Right hindlimb (tissue), 1 donor: Measurements from ENCODE around the gene ICA1.

Source experiments
- DNase-seq: peaks from one replicate; pipeline ENCODE4 v3.0.0-alpha.2; 2018

ICA1 gene

GRCh38 chr7:8197994-8198698 lies 63.8 kb downstream of the ICA1 start:
- DNase-seq, result no peak

DNA sequence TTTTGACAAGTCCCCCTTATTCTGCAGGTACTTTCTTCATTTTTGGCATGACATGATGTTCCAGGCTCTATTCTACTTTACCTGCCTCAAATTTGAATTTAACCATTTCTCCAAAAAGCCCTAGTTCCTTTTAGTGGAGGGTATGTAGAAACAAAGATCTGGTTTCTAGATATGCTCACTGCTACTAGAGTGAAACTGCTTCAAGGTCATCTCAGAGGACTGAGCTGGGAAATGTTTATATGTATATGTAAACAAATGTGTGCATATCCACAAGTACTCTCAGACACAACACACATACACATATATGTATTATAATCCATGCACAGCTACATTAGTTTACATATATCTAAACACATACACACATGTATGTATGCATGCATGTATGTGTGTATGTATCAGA lies 69.1 kb downstream of the ICA1 start:
- DNase-seq, result no peak

GRCh38 chr7:8190119-8190895 lies 71.7 kb downstream of the ICA1 start:
- peak; percentile 42 for DNase-seq

DNA sequence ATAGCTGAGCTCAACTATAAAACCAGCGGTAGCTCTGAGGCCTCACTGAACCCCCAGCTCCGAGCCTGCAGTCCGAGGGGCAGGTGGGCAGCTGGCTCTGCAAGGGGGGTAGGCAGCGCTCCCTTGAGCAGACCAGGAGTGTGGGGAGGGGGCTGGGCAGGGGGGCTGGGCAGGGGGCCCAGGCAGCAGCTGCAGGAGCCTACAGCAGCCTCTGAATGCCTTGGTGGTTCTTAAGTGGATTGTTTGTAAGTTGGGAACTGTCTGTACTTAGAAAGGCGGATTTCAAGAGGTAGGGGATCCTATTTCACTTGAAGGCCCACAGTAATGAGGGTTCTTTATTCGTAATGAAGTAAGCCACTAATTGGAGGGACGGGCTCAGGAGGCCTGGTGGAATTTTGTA lies 72.3 kb downstream of the ICA1 start:
- peak; percentile 35 for DNase-seq

DNA sequence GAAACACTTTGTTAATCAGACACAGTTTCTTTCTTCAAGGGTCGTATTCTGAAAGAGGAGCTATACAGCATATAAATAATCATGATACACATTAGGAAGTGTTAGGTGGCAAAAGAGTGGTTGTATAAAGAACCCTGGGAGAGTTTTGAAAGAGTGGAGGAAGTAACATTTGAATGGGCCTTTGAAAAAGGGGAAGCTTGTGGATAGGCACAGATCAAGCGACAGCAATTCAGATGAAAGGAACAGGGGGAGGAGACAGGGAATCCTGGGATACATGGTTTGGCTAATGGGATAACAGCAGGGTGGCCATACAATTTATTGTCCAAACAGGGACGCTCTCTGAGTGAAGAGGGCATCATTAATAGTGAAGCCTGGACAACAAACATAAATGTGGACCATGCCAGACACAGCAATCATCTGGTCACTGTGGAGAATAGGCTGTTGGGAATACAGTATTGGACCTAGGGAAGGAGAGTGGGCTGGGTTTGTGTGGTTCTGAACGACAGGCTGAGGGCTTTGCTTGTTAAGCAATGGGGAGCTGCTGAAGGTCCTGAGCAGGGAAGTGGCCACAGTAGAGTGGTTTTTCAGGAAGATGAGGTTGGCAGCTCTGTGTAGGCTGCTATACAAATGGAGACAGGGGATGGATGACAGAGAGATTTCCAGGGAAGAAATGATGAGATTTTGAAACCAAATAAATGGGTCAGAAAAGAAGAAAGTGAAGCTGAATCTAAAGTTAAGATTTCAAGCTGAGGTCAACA lies 75.9 kb downstream of the ICA1 start:
- no peak for DNase-seq

DNA sequence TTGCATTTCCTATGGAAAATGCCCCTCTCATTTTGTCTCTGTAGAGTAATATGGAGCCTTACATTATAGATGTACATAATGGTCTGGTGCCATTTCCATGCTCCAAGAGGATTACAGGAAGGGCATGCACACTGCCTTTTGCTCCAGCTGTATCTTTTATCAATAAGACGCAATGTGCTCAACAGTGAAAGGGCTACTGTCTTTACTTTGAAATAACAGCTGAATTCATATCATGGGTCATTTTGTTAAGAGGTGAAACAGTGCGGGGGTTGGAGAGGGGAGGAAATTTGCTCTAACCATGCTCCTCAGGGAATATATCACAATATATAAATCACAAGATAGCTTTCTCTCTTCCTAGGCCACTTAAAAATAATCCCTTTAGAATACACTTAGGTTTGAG lies 77.7 kb downstream of the ICA1 start:
- DNase-seq, result no peak

- no peak for DNase-seq
These were observed 82.5 kb downstream of the ICA1 start for GRCh38 chr7:8179486-8179885.

DNA sequence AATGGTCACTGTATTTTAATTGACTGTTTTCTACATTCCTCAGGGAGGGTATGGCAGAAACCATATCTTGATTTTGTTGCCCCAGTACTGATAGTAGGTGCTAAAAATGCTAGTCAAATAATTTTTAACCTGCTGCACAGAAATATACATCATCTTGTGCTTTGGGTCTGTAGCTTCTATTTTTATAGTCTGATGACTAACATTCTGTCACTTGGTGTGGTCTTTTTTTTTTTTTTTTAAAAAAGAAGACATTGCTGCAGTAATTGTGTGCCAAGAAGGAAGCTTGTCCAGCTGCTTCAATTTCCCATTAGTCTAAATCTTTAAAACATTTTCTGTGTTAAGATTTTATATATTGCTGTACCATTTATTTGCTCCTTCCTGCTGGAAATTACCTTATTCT lies 83.6 kb downstream of the ICA1 start:
- no peak for DNase-seq

GRCh38 chr7:8177109-8177933 lies 84.6 kb downstream of the ICA1 start:
- no peak for DNase-seq

- no peak for DNase-seq
These were observed 85.4 kb downstream of the ICA1 start for GRCh38 chr7:8176370-8177081.

DNA sequence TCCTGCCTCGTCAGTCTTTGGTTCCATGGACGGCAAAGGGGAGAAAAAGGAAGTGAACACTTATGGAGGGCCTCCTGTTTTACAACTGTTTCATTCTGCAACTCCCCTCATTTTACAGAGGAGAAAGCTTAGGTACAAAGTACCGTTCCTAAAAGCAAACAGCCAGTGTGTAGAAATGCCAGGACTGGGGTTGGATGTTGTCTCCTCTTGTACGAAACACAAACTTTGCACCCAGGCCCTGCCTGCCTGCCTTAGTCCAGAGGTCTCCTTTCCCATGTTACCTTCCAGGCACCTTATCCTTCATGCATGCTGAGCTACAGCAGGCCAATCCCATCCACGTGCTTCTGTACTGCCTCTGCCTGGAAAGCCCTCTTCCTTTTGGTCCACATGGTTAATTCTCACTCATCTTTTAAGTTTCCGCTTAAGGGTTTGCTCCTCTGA lies 86.0 kb downstream of the ICA1 start:
- no peak for DNase-seq

GRCh38 chr7:8172372-8173354 lies 89.3 kb downstream of the ICA1 start:
- no peak for DNase-seq

GRCh38 chr7:8169171-8169570 lies 92.8 kb downstream of the ICA1 start:
- DNase-seq, result no peak

DNA sequence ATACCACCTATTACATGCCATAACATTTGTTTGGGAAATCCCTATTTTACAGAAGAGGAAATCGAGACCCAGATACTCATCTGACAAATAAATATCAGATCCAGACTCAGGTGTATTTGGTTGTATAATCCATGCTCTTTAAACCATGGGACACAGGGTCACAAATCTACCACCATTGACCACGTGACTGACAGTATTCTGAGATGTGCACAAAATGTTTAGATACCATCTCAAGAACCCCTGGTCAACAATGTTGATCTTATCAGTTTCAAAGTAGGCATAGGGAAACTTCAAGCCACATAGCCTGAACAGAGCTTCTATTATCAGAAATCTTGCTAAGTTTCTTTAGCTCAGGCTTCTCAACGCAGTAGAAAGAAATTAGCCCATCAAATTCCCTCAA lies 93.6 kb downstream of the ICA1 start:
- no peak for DNase-seq

- no peak for DNase-seq
These were observed 96.8 kb downstream of the ICA1 start for GRCh38 chr7:8165150-8165549.

DNA sequence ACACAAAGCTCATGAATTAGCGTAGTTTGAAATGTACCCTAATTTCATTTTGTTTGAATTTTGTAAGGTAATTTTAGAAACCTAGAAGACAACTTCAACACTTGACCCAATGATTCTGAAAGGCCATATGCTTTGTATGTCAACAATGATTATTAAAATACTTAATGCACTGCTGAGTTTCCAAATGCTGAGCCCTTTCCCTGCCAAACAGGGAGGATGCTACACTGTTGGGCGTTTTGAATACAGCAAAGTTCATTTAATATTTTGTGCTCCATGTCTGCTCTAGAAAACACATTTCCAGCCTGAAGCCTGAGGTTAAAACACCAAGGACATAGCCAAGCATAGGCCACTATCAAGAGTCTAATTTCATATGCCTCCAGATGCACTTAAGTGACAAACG lies 99.8 kb downstream of the ICA1 start:
- DNase-seq, result no peak

DNA sequence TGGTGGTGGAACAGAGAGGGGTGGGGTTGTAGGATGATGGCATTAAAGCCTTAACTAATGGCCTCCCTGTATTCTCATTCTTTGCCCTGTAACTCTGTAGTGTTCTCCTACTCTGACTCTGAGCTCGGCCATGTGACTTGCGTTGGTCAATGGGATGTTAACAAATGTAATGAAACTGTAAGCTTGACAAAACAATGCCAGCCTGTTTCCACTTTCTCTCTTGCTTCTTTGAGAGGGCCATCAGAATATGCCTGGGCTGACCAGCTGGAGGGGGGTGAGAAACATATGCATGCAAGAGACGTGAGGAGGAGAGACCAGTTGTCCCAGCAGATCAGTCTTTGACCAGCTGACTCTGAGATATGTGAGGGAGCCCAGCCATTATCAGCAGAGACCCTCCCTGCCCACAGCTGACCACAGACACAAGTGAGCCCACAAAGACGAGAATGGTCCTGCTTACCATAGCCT lies 100.6 kb downstream of the ICA1 start:
- DNase-seq, result peak; percentile 32

GRCh38 chr7:8160779-8161345 lies 101.1 kb downstream of the ICA1 start:
- no peak for DNase-seq

GRCh38 chr7:8160250-8160649 lies 101.7 kb downstream of the ICA1 start:
- DNase-seq, result no peak

DNA sequence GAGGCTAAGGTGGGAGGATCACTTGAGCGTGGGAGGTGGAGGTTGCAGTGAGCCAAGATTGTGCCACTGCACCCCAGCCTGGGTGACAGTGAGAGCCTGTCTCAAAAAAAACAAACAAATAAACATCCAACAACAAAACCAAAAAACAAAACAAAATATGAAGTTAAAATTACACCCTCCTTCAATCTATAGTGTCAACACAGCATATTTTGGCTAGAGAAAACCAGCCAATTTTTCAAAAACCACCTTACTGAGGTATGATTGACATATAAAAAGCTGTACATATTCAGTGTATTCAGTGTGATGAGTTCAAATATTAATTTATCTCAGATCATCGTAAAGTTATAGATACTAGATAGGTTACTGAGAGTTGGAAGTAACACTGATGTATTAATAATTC lies 102.4 kb downstream of the ICA1 start:
- no peak for DNase-seq
